ENCODE measurements around the gene TP53INP2.

The TP53INP2 gene

DNA sequence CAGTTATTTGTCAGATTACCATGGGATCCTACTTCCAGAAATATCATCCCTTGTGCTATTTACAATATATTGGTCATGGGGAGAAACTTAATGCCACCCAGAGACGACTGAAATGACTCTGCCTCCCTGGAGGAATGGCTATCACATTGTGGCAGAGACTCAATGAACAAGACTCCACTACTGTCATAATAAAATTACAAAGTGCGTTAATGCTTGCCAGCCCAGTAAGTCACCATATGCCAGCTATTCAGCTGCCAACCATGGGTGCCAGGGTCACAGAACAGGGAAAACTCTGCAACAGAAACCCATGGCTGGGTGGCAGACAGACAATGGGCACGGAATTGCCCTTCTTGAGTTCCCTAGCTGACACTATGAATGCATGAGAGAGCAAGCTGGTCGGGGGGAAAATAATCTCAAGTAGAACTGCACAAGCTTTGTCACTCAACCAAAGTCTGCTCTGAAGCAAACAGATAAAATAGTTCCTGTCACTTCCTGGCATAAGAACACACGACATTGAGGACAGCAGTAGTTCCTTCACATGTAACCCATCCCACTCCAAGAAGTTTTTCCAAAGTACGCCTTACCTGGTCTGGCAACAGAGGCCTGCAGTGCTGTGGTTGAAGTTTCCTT lies 32.1 kb downstream of the TP53INP2 start:
- no peaks in the 10 kb centered on the region for H3K36me3 ChIP-seq (ENCODE audit: low read length)
- no peak overlapping the region for H3K4me2 ChIP-seq (ENCODE audit: low read depth, low read length, poor library complexity, severe bottlenecking)
- no peaks in the 10 kb centered on the region for H3K27me3 ChIP-seq (ENCODE audit: low read length)
- H2AFZ ChIP-seq (ENCODE audit: low read depth, low read length, severe bottlenecking) = no peak overlapping the region
- no peak overlapping the region for H3K27ac ChIP-seq (ENCODE audit: low read depth, low read length)
- no peak overlapping the region for H3K4me3 ChIP-seq (ENCODE audit: insufficient read depth, low read length, poor library complexity, severe bottlenecking)
- H3K9me2 ChIP-seq (replicated peaks; ENCODE audit: insufficient read depth, low read length) = no peaks in the 10 kb centered on the region
- TF ChIP-seq EZH2phosphoT487 (conservative IDR thresholded peaks at IDR 0.05; ENCODE audit: low read length) = no peak
- TF ChIP-seq, protein P1, sequence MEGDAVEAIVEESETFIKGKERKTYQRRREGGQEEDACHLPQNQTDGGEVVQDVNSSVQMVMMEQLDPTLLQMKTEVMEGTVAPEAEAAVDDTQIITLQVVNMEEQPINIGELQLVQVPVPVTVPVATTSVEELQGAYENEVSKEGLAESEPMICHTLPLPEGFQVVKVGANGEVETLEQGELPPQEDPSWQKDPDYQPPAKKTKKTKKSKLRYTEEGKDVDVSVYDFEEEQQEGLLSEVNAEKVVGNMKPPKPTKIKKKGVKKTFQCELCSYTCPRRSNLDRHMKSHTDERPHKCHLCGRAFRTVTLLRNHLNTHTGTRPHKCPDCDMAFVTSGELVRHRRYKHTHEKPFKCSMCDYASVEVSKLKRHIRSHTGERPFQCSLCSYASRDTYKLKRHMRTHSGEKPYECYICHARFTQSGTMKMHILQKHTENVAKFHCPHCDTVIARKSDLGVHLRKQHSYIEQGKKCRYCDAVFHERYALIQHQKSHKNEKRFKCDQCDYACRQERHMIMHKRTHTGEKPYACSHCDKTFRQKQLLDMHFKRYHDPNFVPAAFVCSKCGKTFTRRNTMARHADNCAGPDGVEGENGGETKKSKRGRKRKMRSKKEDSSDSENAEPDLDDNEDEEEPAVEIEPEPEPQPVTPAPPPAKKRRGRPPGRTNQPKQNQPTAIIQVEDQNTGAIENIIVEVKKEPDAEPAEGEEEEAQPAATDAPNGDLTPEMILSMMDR (IDR thresholded peaks at IDR 0.05; ENCODE audit: insufficient read depth, low read length, poor library complexity, severe bottlenecking) = no peak
- H3K9ac ChIP-seq (ENCODE audit: low read length) = no peak overlapping the region
- H3F3A ChIP-seq (ENCODE audit: insufficient read depth) = no peaks in the 10 kb centered on the region
- H3K79me2 ChIP-seq (ENCODE audit: insufficient read depth, low read length) = no peaks in the 10 kb centered on the region
- no peaks in the 10 kb centered on the region for H4K20me1 ChIP-seq (ENCODE audit: low read depth, low read length)
- no peaks in the 10 kb centered on the region for H3K9me3 ChIP-seq (ENCODE audit: insufficient read depth, low read length)

DNA sequence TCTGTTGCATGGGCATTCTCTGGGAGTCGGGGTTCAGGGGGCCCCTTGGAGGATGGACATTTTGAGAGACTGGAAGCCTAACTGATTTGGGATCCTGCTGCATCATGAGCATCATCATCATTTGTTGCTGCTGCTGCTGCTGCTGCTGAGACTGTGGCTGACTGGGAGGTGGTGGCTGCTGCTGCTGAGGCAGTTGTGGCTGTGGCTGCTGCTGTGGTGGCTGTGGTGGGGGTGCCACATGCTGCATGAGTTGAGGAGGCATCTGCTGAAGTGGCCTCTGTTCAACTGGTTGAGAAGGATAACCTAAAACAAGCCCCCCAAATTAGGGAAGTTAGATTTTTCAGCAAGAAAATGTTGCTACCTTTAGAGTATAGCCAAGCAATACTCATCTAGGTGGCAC lies 38.9 kb downstream of the TP53INP2 start:
- no peaks in the 10 kb centered on the region for H4K20me1 ChIP-seq (ENCODE audit: low read depth, low read length)
- H2AFZ ChIP-seq (ENCODE audit: low read depth, low read length, severe bottlenecking) = no peak overlapping the region
- no peaks in the 10 kb centered on the region for H3K9me2 ChIP-seq (replicated peaks; ENCODE audit: insufficient read depth, low read length)
- no peak overlapping the region for H3K27ac ChIP-seq (ENCODE audit: low read depth, low read length)
- peaks cover 8% of the 10 kb centered on the region; the same call in 1 of the 2 replicates for H3K36me3 ChIP-seq (ENCODE audit: low read length)
- H3F3A ChIP-seq (ENCODE audit: insufficient read depth) = no peaks in the 10 kb centered on the region
- no peaks in the 10 kb centered on the region for H3K9me3 ChIP-seq (ENCODE audit: insufficient read depth, low read length)
- H3K9ac ChIP-seq (ENCODE audit: low read length) = no peak overlapping the region
- no peaks in the 10 kb centered on the region for H3K27me3 ChIP-seq (ENCODE audit: low read length)
- H3K79me2 ChIP-seq (ENCODE audit: insufficient read depth, low read length) = no peaks in the 10 kb centered on the region
- no peak overlapping the region for H3K4me3 ChIP-seq (ENCODE audit: insufficient read depth, low read length, poor library complexity, severe bottlenecking)
- TF ChIP-seq EZH2phosphoT487 (conservative IDR thresholded peaks at IDR 0.05; ENCODE audit: low read length) = no peak
- TF ChIP-seq, protein P1 (IDR thresholded peaks at IDR 0.05; ENCODE audit: insufficient read depth, low read length, poor library complexity, severe bottlenecking) = no peak
- H3K4me2 ChIP-seq (ENCODE audit: low read depth, low read length, poor library complexity, severe bottlenecking) = no peak overlapping the region

DNA sequence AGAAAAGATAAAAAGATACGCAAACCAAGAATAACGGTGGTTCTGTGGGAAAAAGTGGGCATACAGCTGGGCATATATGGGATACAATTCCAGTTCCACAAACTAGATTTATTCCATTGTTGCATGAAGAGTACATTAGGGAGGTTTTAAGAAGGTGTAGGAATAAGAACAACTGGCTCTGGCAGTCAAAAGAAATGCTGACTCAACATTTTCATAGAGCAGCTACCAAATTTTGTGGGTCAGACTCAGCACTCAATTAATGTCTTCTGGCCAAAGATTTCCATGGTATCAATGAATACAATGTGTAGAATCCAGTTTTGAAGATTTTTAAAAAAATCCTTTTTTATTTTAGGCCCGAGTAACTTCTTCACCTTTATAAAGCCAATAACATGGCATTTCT lies 40.2 kb downstream of the TP53INP2 start:
- Histone ChIP-seq H3K4me3 (ENCODE audit: insufficient read depth, low read length, poor library complexity, severe bottlenecking) (no peak overlapping the region), H3K27me3 (ENCODE audit: low read length) (no peaks in the 10 kb centered on the region), H2AFZ (ENCODE audit: low read depth, low read length, severe bottlenecking) (no peak overlapping the region), H3K27ac (ENCODE audit: low read depth, low read length) (no peak overlapping the region), H3K36me3 (ENCODE audit: low read length) (peaks cover 18% of the 10 kb centered on the region; the same call in 1 of the 2 replicates), H3K9ac (ENCODE audit: low read length) (no peak overlapping the region), H3K9me2 (replicated peaks; ENCODE audit: insufficient read depth, low read length) (no peaks in the 10 kb centered on the region), H3K4me2 (ENCODE audit: low read depth, low read length, poor library complexity, severe bottlenecking) (no peak overlapping the region), H3K9me3 (ENCODE audit: insufficient read depth, low read length) (no peaks in the 10 kb centered on the region), H3F3A (ENCODE audit: insufficient read depth) (no peaks in the 10 kb centered on the region), H3K79me2 (ENCODE audit: insufficient read depth, low read length) (no peaks in the 10 kb centered on the region), H4K20me1 (ENCODE audit: low read depth, low read length) (no peaks in the 10 kb centered on the region)
- TF ChIP-seq EZH2phosphoT487 (conservative IDR thresholded peaks at IDR 0.05; ENCODE audit: low read length) = no peak
- TF ChIP-seq, protein P1 (IDR thresholded peaks at IDR 0.05; ENCODE audit: insufficient read depth, low read length, poor library complexity, severe bottlenecking) = no peak

Data from SU-DHL-6 (cell line).